Coronary artery (tissue), 2 donors: ENCODE results near the gene FAR2.

ENCODE experiments used
- DNase-seq: peaks from one replicate; pipeline ENCODE4 v3.0.0-alpha.2; 2017; ENCODE audit warnings: low spot score
- H3K27ac ChIP-seq, 2 donors: fragments of 200-600 bp; sonication (generic); one replicate each; pipeline ENCODE4 v1.5.1; 2016 to 2019
- H3K4me3 ChIP-seq: fragments of 200-600 bp; sonication (generic); 2 replicates; pipeline ENCODE4 v1.5.1; 2016; ENCODE audit warnings: mild to moderate bottlenecking, moderate library complexity
- TF ChIP-seq, protein P1 (sequence below): fragments of 200-600 bp; sonication (generic); IDR thresholded peaks from one replicate; pipeline ENCODE4 v1.5.1; 2019; ENCODE audit warnings: antibody characterized with exemption

FAR2 gene

DNA sequence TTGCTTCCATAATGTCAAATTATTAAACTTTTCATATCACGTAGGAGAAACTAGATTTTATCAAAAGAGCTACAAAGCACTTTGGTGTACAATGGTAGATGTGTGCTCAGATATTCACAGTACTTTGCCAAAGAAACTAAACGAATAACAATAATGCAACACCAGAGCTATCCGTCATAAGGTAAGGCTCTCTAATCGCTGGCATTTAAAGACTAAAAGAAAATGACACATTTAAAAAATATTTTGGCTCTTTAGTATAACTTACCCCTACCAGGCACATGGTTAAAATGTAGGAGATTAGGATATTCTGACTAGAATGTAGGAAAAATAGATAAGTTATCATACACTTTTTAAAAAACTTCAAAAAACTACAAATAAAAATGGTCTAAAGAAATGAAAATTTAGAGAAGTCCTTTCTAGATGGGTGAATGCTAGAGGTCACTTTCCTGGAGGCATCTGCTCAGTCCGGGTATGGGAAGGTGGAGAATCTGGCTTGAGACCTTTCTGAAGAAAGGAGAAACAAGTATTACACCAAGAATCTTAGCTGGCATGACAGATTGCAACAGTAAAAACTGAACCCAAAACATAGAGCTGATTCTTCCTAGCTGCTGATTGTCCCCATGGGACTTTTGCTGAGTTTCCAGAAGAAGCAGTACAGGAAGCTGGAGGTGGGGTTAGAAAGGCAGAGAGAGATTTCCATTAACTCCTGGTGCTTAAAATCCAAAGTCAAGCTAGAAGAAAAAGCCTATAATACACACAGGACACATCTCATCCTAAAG is 67.9 kb downstream of the FAR2 start:
- TF ChIP-seq, protein P1, sequence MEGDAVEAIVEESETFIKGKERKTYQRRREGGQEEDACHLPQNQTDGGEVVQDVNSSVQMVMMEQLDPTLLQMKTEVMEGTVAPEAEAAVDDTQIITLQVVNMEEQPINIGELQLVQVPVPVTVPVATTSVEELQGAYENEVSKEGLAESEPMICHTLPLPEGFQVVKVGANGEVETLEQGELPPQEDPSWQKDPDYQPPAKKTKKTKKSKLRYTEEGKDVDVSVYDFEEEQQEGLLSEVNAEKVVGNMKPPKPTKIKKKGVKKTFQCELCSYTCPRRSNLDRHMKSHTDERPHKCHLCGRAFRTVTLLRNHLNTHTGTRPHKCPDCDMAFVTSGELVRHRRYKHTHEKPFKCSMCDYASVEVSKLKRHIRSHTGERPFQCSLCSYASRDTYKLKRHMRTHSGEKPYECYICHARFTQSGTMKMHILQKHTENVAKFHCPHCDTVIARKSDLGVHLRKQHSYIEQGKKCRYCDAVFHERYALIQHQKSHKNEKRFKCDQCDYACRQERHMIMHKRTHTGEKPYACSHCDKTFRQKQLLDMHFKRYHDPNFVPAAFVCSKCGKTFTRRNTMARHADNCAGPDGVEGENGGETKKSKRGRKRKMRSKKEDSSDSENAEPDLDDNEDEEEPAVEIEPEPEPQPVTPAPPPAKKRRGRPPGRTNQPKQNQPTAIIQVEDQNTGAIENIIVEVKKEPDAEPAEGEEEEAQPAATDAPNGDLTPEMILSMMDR, result no peak
- Histone ChIP-seq H3K4me3 (no peak overlapping the region), H3K27ac (no peak overlapping the region)
- no peak for DNase-seq

DNA sequence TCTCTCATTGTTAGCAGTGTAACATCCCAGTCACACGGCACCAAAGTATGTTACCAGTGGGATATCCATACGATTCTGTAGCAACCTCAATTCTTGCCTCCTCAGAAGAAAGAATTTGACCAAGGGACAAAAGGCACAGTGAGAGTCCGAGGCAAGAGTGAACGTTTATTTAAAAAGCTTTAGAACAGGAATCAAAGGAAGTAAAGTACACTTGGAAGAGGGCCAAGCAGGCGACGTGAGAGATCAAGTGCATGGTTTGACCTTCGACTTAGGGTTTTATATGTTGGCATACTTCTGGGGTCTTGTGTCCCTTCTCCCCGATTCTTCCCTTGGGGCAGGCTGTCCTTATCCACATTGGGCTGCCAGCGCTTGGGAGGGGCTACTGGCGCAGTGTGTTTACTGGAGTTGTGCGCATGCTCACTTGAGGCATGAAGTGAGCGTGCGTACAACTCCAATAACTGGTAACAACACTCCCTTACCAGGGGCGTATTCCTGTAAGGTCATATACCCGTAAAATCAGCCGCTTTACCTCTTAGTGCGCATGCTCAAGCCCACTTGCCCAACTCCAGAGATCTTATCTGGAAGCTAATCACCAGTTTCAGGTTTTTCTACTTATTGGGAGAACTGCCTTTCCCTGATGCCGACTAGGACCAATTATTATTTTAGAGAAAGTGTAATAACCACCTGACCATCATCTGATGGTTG is 71.7 kb downstream of the FAR2 start:
- Histone ChIP-seq H3K4me3 (no peak overlapping the region), H3K27ac (no peak overlapping the region)
- TF ChIP-seq, protein P1, result no peak
- no peak for DNase-seq

DNA sequence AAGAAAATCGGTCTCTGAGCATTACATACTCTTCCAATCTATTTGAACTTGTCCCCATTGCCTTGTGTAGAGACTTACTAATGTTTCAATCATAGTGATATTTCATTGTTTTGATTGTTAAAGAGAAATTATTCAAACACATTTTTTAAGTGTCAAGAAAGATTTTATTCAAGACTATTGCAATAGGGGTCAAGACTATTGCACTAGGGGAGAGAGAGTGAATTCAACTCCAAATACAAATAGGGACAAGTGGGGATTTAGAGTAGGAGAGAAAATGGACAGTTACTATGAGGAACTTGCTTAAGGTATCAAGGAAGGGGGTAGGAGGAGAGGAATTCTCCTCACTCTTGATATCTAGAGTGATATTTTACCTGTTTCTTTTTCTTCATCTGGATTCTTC is 73.1 kb downstream of the FAR2 start:
- no peak overlapping the region for H3K4me3 ChIP-seq
- no peak overlapping the region for H3K27ac ChIP-seq
- TF ChIP-seq, protein P1, result no peak
- DNase-seq, result no peak

DNA sequence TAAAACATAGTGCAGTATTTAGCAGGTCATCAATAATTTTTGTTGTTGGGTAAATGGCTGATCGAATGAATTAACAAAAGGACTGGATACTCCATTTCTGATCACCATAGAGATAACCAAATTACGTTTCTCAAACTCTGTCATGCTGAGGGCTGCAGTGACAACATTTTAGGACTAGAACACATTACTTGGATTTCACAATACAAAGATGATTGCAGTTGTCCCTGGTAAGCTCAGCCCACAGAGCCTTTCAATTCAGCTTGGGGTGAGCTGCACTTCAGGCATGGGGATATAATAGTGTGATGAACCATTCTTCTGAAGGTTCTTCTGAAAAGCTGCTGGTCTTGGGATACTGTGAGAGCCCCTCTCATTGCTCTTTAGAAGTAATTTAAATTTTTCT is 74.3 kb downstream of the FAR2 start:
- H3K27ac ChIP-seq, result no peak overlapping the region
- TF ChIP-seq, protein P1, result no peak
- no peak overlapping the region for H3K4me3 ChIP-seq
- DNase-seq, result no peak

DNA sequence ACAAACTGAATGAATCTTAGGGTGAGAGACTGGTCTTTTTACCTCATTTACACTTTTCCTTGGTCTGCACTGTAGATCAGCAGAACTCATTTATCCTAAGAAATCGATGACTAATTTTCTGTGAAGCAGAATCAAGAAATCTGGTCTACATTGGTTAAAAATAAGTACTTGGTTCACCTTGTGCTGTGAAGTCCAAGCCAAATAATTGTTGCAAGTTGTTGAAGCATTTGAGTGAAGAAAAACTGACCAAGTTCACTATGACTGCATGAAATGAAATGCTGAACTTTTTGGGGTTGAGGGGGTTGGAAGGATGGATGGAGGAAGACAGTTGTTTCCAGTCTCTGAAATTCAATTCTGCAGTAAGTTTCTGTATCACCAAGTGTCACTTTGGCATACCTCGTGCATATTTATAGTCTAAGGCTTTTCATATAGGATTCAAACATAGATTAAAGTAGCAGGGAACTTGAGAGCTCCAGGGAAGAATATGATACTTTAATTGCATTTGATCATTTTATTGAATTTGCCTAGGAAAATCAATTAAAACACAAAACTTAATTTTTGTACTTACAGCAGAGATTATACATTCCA is 75.0 kb downstream of the FAR2 start:
- TF ChIP-seq, protein P1, result no peak
- no peak overlapping the region for H3K27ac ChIP-seq
- no peak overlapping the region for H3K4me3 ChIP-seq
- DNase-seq, result no peak

DNA sequence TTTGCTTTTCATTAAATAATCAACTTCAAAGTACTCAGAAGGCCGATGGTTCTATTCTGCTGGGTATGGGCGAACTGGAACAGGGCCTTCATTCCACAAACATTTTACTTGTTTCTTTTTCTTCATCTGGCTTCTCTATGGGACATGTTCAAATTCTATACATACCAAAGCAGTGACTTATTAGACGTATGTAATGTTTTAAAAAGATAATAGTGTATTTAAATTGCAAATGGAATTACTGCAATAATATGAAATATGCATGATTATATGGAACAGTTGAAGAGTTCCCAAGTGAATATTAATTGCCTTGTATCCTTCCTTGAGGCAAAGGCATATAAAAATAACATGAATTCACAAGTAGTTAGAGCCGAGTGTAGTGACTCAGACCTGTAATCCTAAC is 75.5 kb downstream of the FAR2 start:
- TF ChIP-seq, protein P1, result no peak
- Histone ChIP-seq H3K4me3 (no peak overlapping the region), H3K27ac (no peak overlapping the region)
- no peak for DNase-seq
